CD4-positive, alpha-beta T cell treated with Interleukin-1 beta for 1 hour (primary cell): Measurements from ENCODE around the gene CC2D2B.
"Not testable (repeated sequence)": the region's sequence is repeated elsewhere in the genome, so short reads cannot be mapped to it uniquely, and the experiment has no call there.

Experiments used
- DNase-seq, 2 donors: peaks; one replicate each; pipeline ENCODE4 v3.0.0-alpha.2; 2020 to 2022

Gene CC2D2B

GRCh38 chr10:95907456-95908253 lies at the start of gene CC2D2B:
CC2D2B (plus strand) TSS chr10:95907975; CDS start chr10:95911324, 3,349 bp downstream.
- peak; percentile 56 to 57 for DNase-seq

GRCh38 chr10:95860166-95860940 lies 47.4 kb upstream of the CC2D2B start:
- no peak for DNase-seq

- DNase-seq = no peak
Measured at GRCh38 chr10:95861386-95861785, 46.4 kb upstream of the CC2D2B start.

GRCh38 chr10:95864906-95865813 lies 42.6 kb upstream of the CC2D2B start:
- peak; percentile 39 to 64 for DNase-seq

GRCh38 chr10:95865814-95866466 lies 41.8 kb upstream of the CC2D2B start:
- DNase-seq = no peak

GRCh38 chr10:95866467-95866842 lies 41.3 kb upstream of the CC2D2B start:
- DNase-seq = no peak

- no peak for DNase-seq
Measured at GRCh38 chr10:95867866-95868265, 39.9 kb upstream of the CC2D2B start.

- DNase-seq = no peak
Measured at GRCh38 chr10:95872158-95872711, 35.5 kb upstream of the CC2D2B start.

- DNase-seq = no peak
Measured at GRCh38 chr10:95873139-95873538, 34.6 kb upstream of the CC2D2B start.

- DNase-seq = no peak
Measured at GRCh38 chr10:95873651-95874050, 34.1 kb upstream of the CC2D2B start.

- DNase-seq = not testable (repeated sequence)
Measured at GRCh38 chr10:95874783-95875182, 33.0 kb upstream of the CC2D2B start.

- no peak for DNase-seq
Measured at GRCh38 chr10:95876756-95877155, 31.0 kb upstream of the CC2D2B start.

- DNase-seq = no peak
Measured at GRCh38 chr10:95877881-95878280, 29.9 kb upstream of the CC2D2B start.

- DNase-seq = no peak
Measured at GRCh38 chr10:95880704-95881103, 27.1 kb upstream of the CC2D2B start.

GRCh38 chr10:95881316-95881715 lies 26.5 kb upstream of the CC2D2B start:
- DNase-seq = no peak

- DNase-seq = no peak
Measured at GRCh38 chr10:95889830-95890229, 17.9 kb upstream of the CC2D2B start.

GRCh38 chr10:95896071-95896850 lies 11.5 kb upstream of the CC2D2B start:
- DNase-seq = no peak

GRCh38 chr10:95905897-95906580 lies 1.7 kb upstream of the CC2D2B start:
- not testable (repeated sequence) for DNase-seq

GRCh38 chr10:95906677-95907455 lies 909 bp upstream of the CC2D2B start:
- DNase-seq = peak; percentile 17 to 19

GRCh38 chr10:95908450-95908849 lies 675 bp downstream of the CC2D2B start:
- DNase-seq = no peak
